Dermis microvascular lymphatic vessel endothelial cell (primary cell): ENCODE measurements around the gene NEBL. TPM values are rescaled to one million over a fixed set of nuclear protein-coding genes. Genes with fewer than 3 reads are reported as not detected.
A peak's percentile ranks its signal among the peaks of the same experiment; 100 is the strongest.

ENCODE experiments used
- DNase-seq, 2 donors: peaks; one replicate each; pipeline versions ENCODE4 v3.0.0 to v3.0.0-alpha.2; 2010; ENCODE audit warnings: low read depth in 2 of 2
- total RNA-seq: library from RNA; depleted of rRNA; stranded (reverse); fragments of >200 nt; gene quantifications from 2 replicates; pipeline ENCODE4 v1.2.1, GENCODE V29; 2014

Gene NEBL
- total RNA-seq, 1 donor from 2014 or later = 1.2 TPM

- no peak for DNase-seq
These were observed 26.3 kb downstream of the NEBL start for GRCh38 chr10:20870834-20871233.

DNA sequence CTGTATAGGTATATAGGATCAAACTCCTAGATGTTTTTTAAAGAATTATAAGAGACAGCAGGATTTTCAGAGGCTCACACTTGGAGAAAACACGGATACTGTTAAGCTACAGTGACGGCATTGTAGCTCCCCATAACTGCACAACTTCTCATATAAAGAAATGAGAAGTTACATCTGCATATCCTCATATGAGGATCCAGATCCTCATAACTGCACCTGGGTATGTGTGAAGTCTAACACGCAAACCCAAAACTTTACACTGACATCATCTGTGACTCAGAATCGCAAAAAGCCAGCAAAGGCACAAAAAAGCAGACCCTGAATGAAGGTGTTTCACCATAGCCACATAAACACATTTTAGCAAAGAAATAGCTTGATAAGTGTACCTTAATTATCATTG, 34.1 kb downstream of the NEBL start:
- no peak for DNase-seq

DNA sequence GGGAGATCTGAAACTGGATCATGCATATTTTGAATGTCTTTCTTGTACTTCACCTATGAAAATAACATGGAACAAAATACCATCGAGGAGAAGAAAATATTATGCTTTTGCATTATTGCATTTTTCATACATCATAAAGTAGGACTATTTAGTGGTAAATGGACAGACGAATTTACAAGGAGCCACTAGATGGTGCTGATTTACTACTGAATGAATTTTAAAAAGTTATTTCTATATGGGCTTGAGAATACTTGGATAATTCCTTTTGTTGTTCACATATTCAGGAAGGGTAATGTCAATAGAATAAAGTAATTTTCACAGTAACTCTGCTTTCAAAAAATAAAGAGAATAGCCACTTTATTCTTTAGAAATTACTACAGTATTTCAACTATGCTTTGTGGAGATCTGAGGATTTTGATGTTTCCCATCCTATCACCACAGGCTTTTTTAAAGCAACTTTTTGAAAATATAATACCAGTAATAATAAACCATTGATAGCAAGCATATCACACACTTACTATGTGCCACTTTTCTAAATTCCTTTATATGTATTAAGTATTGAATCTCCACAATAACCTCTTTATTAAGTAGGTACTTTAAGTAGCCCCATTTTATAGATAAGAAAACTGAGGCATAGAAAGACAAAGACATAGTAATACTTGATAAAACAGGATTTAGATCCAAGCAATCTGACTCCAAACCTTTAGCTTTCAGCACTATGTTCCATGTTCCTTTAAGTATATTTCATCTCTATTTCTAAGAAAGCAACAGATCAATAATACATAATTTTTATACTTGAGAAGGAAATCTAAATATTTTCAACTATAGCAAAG, 38.6 kb downstream of the NEBL start:
- DNase-seq = peak; percentile 29 to 52

DNA sequence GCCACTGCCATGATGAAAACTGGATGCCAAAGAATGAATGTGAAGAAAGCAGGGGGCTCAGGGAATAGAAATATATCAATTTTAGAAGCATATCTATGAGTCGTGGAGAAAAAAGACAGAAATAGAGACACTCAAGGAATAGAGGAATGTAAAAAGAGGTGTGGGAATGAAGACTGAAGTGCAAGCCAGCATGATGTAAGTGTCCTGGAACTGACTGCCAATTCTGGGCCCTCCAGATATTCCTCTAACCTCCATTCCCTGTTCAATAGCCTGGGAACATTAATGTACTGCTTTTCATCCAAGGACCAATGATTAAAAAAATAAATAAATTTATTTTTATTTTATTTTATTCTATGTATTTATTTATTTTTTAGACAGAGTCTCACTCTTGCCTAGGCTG, 40.6 kb downstream of the NEBL start:
- no peak for DNase-seq

GRCh38 chr10:20855398-20856038, 41.6 kb downstream of the NEBL start:
- DNase-seq = peak in 1 of 2 donors; percentile 40

DNA sequence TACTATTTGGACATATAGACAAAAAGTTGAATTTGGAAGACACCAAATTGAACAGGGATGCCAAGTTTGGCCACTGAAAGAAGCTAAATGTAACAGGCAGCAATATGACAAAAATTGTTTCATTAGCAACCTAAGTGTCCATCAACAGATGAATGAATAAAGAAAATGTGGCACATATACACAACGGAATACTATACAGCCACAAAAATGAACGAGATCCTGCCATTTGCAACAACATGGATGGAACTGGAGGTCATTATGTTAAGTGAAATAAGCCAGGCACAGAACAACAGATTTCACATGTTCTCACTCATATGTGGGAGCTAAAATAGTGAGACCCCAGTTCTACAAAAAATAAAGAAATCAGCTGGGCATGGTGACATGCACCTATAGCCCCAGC, 43.8 kb downstream of the NEBL start:
- DNase-seq = no peak

- DNase-seq = no peak
These were observed 44.8 kb downstream of the NEBL start for GRCh38 chr10:20852303-20852702.

DNA sequence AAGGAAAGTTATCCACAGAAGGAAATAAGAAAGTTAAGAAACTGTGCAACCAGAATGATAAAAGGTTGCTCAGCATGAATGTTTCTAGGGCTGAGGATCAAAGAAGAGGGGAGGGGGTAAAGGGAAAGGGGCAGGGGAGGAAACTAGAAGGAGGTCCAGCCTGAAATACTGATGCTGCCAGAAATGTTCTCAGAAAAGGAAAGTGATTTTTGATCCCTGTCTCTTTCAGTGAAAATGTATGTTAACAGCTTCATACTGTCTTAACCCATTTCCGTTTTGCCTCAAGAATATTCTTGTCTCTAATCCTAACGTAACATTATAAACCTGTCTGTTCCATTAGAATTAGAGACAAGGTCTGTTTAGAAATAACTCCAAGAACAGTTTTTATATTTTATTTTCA, 49.6 kb downstream of the NEBL start:
- no peak for DNase-seq

DNA sequence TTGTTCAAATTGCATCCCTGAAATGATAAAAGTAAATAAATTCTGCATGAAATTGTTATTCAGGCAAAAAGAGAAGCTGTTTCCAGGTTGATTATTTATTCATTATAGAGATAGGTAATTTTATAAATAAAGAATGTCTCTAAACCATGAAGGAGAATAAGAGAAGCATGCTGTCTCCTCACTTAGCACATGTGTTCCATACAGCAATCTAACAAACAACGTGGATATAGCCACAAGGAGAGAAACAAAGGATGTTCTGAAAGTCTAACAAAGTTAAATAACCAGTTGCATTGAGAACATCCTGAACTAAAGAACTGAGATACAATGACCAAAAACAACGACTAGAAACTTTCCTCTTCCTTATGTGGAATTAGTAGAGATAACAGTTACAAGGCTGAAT, 50.8 kb downstream of the NEBL start:
- no peak for DNase-seq

DNA sequence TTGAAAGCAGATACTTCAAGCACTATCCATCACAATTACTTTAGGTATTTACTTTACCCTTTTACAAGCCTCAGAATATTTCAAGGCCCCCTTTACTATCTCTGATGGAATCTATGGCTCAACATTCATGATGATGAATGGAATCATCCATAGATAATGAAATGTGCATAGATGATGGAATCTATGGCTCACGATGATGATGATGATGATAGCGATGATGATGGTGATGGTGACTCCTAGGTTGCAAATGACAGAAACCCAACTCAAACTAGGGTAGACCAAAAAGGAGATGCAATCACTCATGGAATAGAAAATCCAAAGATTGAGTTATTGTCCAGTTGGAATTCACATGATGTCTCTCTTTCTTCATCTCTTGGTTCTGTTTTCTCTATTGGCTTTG, 55.7 kb downstream of the NEBL start:
- DNase-seq = no peak

DNA sequence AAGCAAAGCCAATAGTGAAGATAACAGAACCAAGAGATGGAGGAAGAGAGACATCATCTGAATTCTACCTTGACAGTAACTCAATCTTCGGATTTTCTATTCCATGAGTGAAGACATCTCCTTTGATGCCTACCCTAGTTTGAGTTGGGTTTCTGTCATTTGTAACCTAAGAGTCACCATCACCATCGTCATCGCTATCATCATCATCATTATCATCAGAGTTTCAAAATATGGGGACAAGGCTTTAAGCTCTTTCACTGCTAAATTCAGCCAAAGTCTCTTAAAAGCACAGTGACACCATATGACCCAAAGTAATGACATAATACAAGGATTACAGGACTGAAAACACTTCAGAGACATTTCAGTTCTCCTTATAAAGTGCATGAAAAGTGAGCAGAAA, 57.2 kb downstream of the NEBL start:
- DNase-seq = no peak

- DNase-seq = no peak
These were observed 58.0 kb downstream of the NEBL start for GRCh38 chr10:20839141-20839540.

- DNase-seq = no peak
These were observed 60.7 kb downstream of the NEBL start for GRCh38 chr10:20836401-20836800.

DNA sequence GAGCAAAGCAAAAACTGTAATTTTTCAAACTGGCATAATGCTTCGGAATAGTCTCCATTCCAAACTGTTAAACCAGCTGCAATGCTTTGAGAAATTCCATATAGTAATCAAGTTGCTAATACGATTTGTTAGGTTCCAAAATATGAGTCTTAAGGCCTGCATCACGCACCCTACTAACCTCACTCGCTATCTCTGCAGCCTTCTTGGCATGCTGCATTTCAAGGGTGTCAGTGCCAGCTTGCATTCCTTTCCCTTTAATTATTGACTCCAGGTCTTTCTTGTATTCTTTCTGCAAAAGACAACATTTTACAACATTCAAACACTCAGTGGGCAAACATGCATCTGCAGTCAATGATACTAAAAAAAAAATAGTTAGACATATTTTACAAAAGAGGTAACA, 61.8 kb downstream of the NEBL start:
- no peak for DNase-seq

GRCh38 chr10:20834825-20835224, 62.3 kb downstream of the NEBL start:
- DNase-seq = no peak

DNA sequence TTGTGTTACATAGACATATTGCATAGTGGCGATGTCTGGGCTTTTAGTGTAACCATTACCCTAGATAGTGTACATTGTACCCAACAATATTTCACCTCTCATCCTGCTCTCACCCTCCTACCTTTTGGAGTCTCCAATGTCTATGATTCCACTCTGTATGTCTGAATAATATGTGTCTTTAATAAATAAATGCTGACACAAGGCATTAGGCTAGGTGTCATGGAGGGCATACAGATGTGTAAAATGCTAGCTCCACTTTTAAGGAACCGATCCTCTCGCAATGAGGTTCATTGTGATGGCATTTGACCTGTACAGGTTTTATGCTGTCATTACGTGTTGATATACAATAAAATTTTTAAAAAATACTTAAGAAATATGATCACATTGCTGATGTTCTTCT, 74.3 kb downstream of the NEBL start:
- no peak for DNase-seq

- no peak for DNase-seq
These were observed 79.5 kb downstream of the NEBL start for GRCh38 chr10:20817646-20818045.

- no peak for DNase-seq
These were observed 80.0 kb downstream of the NEBL start for GRCh38 chr10:20817116-20817515.

GRCh38 chr10:20814116-20814515, 83.0 kb downstream of the NEBL start:
- no peak for DNase-seq

DNA sequence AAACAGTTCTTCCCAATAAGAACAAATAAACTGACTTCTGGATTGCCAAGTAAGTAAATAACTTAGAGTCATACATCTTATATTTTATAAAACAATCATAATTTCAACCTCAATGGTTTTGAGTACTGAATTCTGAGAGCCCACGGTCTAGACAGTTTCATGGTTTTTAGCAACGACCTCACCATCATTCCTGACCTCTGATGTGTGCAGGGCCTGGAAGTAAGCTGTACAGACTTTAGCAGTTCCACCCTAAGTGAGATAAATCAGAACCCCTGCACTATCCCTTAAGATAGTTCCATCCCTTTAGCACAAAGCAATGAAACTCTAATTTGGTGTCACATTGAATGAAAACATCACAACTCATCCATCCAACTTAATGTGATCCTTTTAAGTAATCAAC, 86.0 kb downstream of the NEBL start:
- no peak for DNase-seq

DNA sequence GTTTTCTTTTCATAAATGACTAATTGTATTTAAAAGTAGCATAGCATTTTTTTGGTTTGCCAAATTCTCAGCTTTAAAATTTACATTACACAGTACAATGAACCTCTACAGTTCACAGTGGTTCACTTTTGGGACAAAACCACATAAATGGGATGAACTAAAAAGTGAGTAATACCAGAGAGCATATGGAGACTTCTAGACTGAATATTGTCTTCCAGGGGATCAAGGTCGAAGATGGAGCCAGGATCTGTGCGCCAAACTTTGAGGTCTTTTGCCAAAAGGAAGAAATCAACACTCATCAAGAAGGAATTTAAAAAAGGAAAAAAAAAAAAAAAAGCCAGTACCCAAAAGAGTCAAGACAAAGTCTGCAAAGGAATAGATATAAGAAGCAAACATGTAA, 87.5 kb downstream of the NEBL start:
- DNase-seq = no peak

DNA sequence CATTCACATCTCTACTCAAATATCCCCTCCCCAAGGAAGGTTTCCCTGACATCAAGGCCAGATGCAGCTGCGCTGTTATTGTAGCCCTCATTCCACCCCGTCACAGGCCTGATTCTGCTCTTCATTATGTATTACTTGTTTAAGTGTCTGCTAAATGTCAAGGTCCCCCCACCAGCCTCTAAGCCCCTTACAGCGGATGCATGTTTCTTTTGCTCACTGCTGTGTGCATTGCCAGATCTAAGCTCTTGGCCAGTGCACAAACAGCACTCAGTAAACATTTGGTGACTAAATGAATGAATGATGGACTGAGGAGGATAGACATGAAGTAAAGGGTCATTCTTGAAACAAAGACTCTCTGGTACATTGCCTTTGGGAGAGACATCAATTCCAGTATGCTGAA, 90.6 kb downstream of the NEBL start:
- no peak for DNase-seq

GRCh38 chr10:20797290-20797689, 99.8 kb downstream of the NEBL start:
- no peak for DNase-seq
